RWPE2 (cell line): ENCODE measurements around the gene PTPRT.

ENCODE experiments used
- ATAC-seq: fragments of 200-7000 bp; cut with Tn5 transposase; 3 replicates; pipeline ENCODE4 v1.9.1; 2021; ENCODE audit warnings: low read depth
- DNase-seq: peaks from one replicate; pipeline ENCODE4 v3.0.0-alpha.2; 2020; ENCODE audit warnings: low spot score
- H3K27ac ChIP-seq: fragments of 450-650 bp; 2 replicates; pipeline ENCODE4 v1.5.1; 2017; ENCODE audit warnings: mild to moderate bottlenecking; ENCODE audit not compliant: poor library complexity, severe bottlenecking
- H3K27me3 ChIP-seq: fragments of 250-450 bp; sonication (Bioruptor Pico); 2 replicates; pipeline ENCODE4 v1.5.1; 2021; ENCODE audit warnings: mild to moderate bottlenecking, moderate library complexity; ENCODE audit not compliant: insufficient read depth, poor library complexity, severe bottlenecking
- H3K36me3 ChIP-seq: fragments of 250-450 bp; sonication (Bioruptor Pico); 2 replicates; pipeline ENCODE4 v1.5.1; 2020; ENCODE audit warnings: low read depth, mild to moderate bottlenecking, moderate library complexity
- H3K4me1 ChIP-seq: fragments of 250-450 bp; sonication (Bioruptor Pico); 2 replicates; pipeline ENCODE4 v1.5.1; 2021; ENCODE audit warnings: mild to moderate bottlenecking, moderate library complexity; ENCODE audit not compliant: insufficient read depth, poor library complexity, severe bottlenecking
- H3K4me3 ChIP-seq: fragments of 250-450 bp; sonication (Bioruptor Pico); 2 replicates; pipeline ENCODE4 v1.5.1; 2021; ENCODE audit warnings: mild to moderate bottlenecking, moderate library complexity; ENCODE audit not compliant: severe bottlenecking
- H3K9me3 ChIP-seq: fragments of 250-450 bp; sonication (Bioruptor Pico); 2 replicates; pipeline ENCODE4 v1.5.1; 2021; ENCODE audit warnings: mild to moderate bottlenecking, moderate library complexity; ENCODE audit not compliant: severe bottlenecking
- TF ChIP-seq, protein P1 (sequence below): fragments of 450-650 bp; IDR thresholded peaks from one replicate; pipeline ENCODE4 v1.5.1; 2017; ENCODE audit warnings: mild to moderate bottlenecking, moderate library complexity; ENCODE audit not compliant: poor library complexity, severe bottlenecking

The PTPRT gene

DNA sequence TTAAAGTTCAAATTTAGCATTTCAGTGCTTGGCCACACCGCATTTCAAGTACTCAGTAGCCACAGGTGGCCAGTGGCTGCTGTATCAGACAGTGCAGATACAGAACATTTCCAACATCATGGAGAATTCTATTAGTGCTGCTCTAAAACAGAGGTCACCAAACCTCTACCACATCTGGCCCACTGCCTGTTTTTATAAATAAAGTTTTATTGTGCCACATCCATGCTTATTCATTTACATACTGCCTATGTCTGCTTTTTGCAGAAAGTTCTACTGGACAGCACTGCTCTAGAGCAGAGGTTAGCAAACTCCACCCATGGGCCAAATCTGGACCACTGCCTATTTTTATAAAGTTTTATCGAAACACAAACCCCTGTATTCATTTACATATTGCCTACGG, 3.7 kb upstream of the PTPRT start:
- TF ChIP-seq, protein P1, sequence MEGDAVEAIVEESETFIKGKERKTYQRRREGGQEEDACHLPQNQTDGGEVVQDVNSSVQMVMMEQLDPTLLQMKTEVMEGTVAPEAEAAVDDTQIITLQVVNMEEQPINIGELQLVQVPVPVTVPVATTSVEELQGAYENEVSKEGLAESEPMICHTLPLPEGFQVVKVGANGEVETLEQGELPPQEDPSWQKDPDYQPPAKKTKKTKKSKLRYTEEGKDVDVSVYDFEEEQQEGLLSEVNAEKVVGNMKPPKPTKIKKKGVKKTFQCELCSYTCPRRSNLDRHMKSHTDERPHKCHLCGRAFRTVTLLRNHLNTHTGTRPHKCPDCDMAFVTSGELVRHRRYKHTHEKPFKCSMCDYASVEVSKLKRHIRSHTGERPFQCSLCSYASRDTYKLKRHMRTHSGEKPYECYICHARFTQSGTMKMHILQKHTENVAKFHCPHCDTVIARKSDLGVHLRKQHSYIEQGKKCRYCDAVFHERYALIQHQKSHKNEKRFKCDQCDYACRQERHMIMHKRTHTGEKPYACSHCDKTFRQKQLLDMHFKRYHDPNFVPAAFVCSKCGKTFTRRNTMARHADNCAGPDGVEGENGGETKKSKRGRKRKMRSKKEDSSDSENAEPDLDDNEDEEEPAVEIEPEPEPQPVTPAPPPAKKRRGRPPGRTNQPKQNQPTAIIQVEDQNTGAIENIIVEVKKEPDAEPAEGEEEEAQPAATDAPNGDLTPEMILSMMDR = no peak
- no peaks in the 10 kb centered on the region for H3K4me1 ChIP-seq
- no peaks in the 10 kb centered on the region for H3K9me3 ChIP-seq
- no peak overlapping the region for H3K27ac ChIP-seq
- DNase-seq (no peak), ATAC-seq (no peak)
- no peak overlapping the region for H3K4me3 ChIP-seq
- no peaks in the 10 kb centered on the region for H3K36me3 ChIP-seq
- H3K27me3 ChIP-seq = peaks cover 49% of the 10 kb centered on the region

DNA sequence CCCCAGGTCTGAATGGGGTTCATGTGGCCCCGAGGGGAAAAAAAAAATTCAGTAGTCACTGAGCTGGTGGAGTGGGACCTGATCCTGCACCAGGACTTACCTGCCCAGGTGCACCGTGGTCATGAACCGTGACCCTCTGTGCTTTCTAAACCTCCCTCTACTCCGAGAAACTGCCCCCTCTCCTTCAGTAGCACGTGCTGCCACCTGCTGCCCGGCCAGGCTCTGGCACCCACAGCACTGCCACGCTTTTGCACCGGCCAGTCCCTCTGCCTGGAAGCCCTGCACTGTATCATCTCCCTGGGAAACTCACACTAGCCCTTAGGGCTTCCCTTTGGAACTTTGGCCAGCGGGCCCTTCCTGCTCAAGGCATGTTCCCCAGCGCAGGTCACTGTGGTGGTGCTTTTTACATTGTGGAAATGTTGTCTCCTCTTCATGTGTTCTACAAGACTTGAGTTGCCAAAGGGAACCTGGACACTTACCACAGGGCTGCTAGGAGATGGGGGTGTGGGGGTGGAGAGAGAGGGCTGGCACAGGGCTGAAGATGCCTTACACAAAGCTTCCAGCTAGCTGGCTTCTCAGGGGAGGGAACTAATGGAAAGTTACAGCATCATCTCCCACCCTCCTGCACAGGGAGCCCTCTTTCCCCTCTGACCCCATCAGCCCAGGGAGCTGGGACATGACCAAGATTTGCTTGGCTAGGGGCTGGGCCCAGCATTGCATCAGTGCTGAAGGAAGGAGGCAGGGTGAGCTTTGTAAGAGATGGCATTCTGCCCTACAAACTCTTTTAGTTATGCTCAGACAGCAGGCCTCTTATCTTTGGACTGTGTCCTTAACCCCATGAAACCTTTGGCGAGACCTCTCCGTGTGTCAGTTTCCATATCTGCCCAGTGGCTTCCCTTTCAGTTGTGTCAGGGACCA, 2.5 kb upstream of the PTPRT start:
- Histone ChIP-seq H3K36me3 (no peaks in the 10 kb centered on the region), H3K9me3 (no peaks in the 10 kb centered on the region), H3K27me3 (peaks cover 61% of the 10 kb centered on the region), H3K4me3 (no peak overlapping the region), H3K4me1 (no peaks in the 10 kb centered on the region), H3K27ac (no peak overlapping the region)
- DNase-seq (no peak), ATAC-seq (peak; percentile 53)
- TF ChIP-seq, protein P1 = peak; percentile 89

DNA sequence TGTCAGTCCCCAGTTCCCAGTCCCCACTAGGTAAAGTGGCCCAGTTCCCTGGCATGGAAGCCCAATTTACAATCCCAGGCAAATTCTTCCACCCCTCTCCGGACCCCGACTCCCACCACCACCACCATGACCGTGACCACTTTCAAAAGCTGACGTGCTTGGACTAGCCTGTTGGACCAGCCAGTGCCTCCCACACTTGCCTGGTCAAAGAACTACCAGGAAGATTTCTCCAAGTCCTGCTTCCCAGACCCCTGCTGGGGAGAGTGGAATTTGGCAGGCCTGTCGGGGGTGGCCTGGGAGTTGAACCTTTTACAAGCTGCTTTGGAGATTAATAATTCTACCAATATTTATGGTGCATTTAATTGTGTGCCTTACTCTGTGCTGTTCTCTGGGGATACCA, 1.4 kb upstream of the PTPRT start:
- no peaks in the 10 kb centered on the region for H3K4me1 ChIP-seq
- no peak overlapping the region for H3K27ac ChIP-seq
- TF ChIP-seq, protein P1 = no peak
- H3K36me3 ChIP-seq = no peaks in the 10 kb centered on the region
- no peak overlapping the region for H3K4me3 ChIP-seq
- H3K27me3 ChIP-seq = peaks cover 72% of the 10 kb centered on the region
- no peak for DNase-seq
- ATAC-seq = no peak
- no peaks in the 10 kb centered on the region for H3K9me3 ChIP-seq

DNA sequence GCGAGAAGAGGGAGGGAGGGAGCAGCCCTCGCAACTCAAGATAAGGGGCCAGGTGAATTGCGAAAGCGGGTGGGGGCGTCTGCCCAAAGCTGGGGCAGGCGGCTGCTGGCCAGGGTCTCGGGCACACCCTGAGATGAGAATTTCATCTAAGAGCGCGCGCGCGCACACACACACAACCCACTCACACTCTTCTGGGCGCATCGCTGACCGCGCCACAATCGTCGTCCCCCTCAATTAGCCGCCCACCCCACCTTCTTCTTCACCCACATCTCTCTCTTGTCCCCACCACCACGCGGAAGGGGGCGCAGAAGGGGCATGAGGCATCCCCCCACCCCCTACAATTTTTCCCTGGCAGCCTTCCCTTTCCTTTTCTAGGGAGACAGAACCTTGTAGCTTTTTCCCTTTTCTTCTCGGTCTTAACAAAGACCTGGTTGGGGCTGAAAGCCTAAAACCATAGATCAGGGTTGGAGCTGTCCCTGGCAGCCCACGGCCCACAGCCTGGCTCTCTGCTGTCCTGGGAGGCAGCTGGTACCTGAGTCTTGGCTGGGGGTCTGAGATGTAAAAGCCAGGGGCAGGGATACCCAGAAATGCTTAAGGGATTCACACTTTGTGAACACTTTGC, 737 bp upstream of the PTPRT start:
- H3K27me3 ChIP-seq = peaks cover 75% of the 10 kb centered on the region
- no peaks in the 10 kb centered on the region for H3K4me1 ChIP-seq
- no peak overlapping the region for H3K4me3 ChIP-seq
- no peak for ATAC-seq
- H3K9me3 ChIP-seq = no peaks in the 10 kb centered on the region
- TF ChIP-seq, protein P1 = no peak
- no peaks in the 10 kb centered on the region for H3K36me3 ChIP-seq
- no peak for DNase-seq
- H3K27ac ChIP-seq = no peak overlapping the region
